Hematopoietic multipotent progenitor cell treated with erythropoietin and hydrocortisone succinate and interleukin-3 and kit ligand, for 17 days (in vitro differentiated cells): ENCODE data around the gene TET2.
"Not testable (repeated sequence)": the region's sequence is repeated elsewhere in the genome, so short reads cannot be mapped to it uniquely, and the experiment has no call there.

Experiments used
- DNase-seq: peaks from one replicate; pipeline ENCODE4 v3.0.0-alpha.2; 2015; ENCODE audit warnings: low spot score

Gene TET2

GRCh38 chr4:105291925-105292324 is 145.2 kb downstream of the TET2 start:
- no peak for DNase-seq

GRCh38 chr4:105293360-105293759 is 146.7 kb downstream of the TET2 start:
- no peak for DNase-seq

GRCh38 chr4:105296672-105297071 is 150.0 kb downstream of the TET2 start:
- no peak for DNase-seq

- DNase-seq, result not testable (repeated sequence)
Observed at GRCh38 chr4:105299027-105299426, 152.4 kb downstream of the TET2 start.

GRCh38 chr4:105304085-105304484 is 157.4 kb downstream of the TET2 start:
- DNase-seq, result no peak

GRCh38 chr4:105305019-105305836 is 158.6 kb downstream of the TET2 start:
- DNase-seq, result no peak

- DNase-seq, result no peak
Observed at GRCh38 chr4:105306158-105306781, 159.6 kb downstream of the TET2 start.

GRCh38 chr4:105306820-105307219 is 160.1 kb downstream of the TET2 start:
- DNase-seq, result no peak

GRCh38 chr4:105318486-105318885 is 171.8 kb downstream of the TET2 start:
- DNase-seq, result no peak

- no peak for DNase-seq
Observed at GRCh38 chr4:105327222-105327621, 180.5 kb downstream of the TET2 start.

- no peak for DNase-seq
Observed at GRCh38 chr4:105327956-105328355, 181.3 kb downstream of the TET2 start.

GRCh38 chr4:105329081-105329480 is 182.4 kb downstream of the TET2 start:
- DNase-seq, result no peak
